Left lobe of liver (tissue), 2 donors: ENCODE results near the gene HSD17B1. TPM values are rescaled to one million over a fixed set of nuclear protein-coding genes. Genes with fewer than 3 reads are reported as not detected.

Experiments used
- ATAC-seq: fragments of 200-7000 bp; cut with Tn5 transposase; one replicate; pipeline ENCODE4 v1.9.1; 2020; ENCODE audit warnings: mild to moderate bottlenecking, moderate library complexity
- DNase-seq: peaks from one replicate; pipeline ENCODE4 v3.0.0-alpha.2; 2020; ENCODE audit warnings: low spot score
- total RNA-seq: library from RNA; stranded (reverse); gene quantifications from one replicate; pipeline ENCODE4 v1.2.1, GENCODE V29; 2021
- donor health status: DM: no; HTN: no; CAD: no; lungs with moderate emphysema.
- donor health status: DM: no; HTN: yes; CAD: no.

HSD17B1 gene
- total RNA-seq, 1 donor from 2014 or later = 1.3 TPM

DNA sequence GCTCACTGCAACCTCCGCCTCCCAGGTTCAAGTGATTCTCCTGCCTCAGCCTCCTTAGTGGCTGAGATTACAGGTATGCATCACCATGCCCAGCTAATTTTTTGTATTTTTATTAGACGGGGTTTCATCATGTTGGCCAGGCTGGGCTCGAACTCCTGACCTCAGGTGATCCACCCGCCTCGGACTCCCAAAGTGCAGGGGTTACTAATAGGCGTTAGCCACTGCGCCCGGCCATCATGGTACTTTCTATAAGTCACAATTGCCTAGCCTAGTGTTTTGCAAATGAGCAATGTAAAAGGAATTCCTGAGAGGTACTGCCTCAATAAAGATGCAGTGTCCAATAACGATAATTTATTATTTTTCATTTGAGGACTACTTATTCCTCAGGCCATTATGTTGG is 38.7 kb downstream of the HSD17B1 start:
- DNase-seq (no peak), ATAC-seq (no peak)

DNA sequence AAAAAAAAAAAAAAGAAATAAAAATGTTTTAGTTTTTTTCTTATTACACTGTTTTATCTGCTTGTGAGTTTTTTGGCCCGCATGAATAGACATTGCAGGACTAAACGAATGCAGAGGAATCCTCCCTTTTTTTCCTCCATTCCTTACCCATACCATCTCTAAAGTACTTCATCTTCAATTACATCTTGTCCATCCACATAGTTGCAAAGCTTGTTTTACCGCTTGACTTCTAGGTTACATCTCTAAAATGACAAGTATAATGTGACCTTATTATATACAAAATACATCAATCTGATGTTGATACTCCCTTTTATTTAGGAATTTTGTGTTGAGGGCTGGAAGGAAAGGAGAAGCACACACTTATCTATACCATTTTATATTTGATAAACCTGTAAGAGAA is 43.7 kb downstream of the HSD17B1 start:
- DNase-seq (no peak), ATAC-seq (no peak)

DNA sequence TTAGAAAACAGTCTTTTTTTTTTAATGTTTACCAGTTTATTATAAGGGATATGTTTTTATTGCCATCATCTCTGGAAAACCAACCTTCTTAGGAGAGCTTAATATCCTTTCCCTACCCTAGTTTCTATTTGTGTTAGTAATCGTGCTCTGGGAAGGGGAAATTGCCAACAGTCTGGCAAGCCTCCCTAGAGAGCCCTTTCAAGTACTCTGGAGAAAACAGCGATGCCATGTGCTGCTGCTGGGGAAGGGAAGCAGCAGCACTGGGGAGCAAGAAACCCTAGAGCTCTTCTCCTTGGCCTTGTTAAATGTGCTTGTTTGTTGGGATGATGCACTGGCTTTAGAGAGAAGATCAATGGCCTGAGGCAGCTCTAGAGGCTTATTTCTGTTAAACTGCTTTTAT is 46.2 kb downstream of the HSD17B1 start:
- ATAC-seq (no peak), DNase-seq (no peak)

DNA sequence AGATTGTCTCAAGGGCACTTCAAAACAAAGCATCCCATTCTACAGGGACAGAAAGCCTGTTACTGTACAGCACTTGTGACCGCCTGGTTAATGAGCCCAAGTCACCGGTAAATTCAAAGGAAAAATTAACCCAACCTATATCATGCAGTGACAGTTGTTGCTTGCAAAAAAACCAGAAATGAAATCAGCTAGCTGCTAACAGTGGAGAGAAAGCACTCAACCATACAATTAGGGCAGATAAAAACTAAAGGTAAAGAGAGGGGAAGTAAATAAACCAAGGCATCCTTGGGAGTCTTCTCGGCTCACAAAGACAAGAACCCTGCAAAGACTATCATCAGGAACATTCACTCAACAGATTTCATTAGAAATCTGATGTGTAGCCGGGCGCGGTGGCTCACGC is 50.6 kb downstream of the HSD17B1 start:
- ATAC-seq (no peak), DNase-seq (no peak)

Other genes starting within 250 kb of the HSD17B1 start
- gene STAT3, start 164.5 kb upstream of the HSD17B1 start, total RNA-seq = 112 TPM
- 12.3 TPM for gene CAVIN1, start 129.7 kb upstream of the HSD17B1 start, total RNA-seq
- gene ATP6V0A1, start 94.0 kb upstream of the HSD17B1 start, total RNA-seq = 42.8 TPM
- 44.4 TPM for gene NAGLU, start 16.7 kb upstream of the HSD17B1 start, total RNA-seq
- gene COASY, start 9.2 kb downstream of the HSD17B1 start, total RNA-seq = 78.8 TPM
- 38.7 TPM for gene MLX, start 14.2 kb downstream of the HSD17B1 start, total RNA-seq
- 0.65 TPM for gene PSMC3IP, start 24.8 kb downstream of the HSD17B1 start, total RNA-seq
- gene RETREG3, start 56.5 kb downstream of the HSD17B1 start, total RNA-seq = 56.3 TPM
- gene TUBG1, start 56.8 kb downstream of the HSD17B1 start, total RNA-seq = 26.5 TPM
- 7.6 TPM for gene TUBG2, start 106.4 kb downstream of the HSD17B1 start, total RNA-seq
- 27.6 TPM for gene PLEKHH3, start 124.1 kb downstream of the HSD17B1 start, total RNA-seq
- 0.13 TPM for gene CCR10, start 128.9 kb downstream of the HSD17B1 start, total RNA-seq
- 0.93 TPM for gene CNTNAP1, start 129.6 kb downstream of the HSD17B1 start, total RNA-seq
- gene EZH1, start 192.1 kb downstream of the HSD17B1 start, total RNA-seq = 12.1 TPM
- 3.4 TPM for gene RAMP2, start 208.3 kb downstream of the HSD17B1 start, total RNA-seq
- gene VPS25, start 220.5 kb downstream of the HSD17B1 start, total RNA-seq = 30.9 TPM
- 0.53 TPM for gene WNK4, start 227.7 kb downstream of the HSD17B1 start, total RNA-seq
- 62.9 TPM for gene COA3, start 245.8 kb downstream of the HSD17B1 start, total RNA-seq
- gene CNTD1, start 245.9 kb downstream of the HSD17B1 start, total RNA-seq = not detected